ENCODE results near the gene S100A3.
A peak's percentile ranks its signal among the peaks of the same experiment; 100 is the strongest.
"Not testable (repeated sequence)": the region's sequence is repeated elsewhere in the genome, so short reads cannot be mapped to it uniquely, and the experiment has no call there.

S100A3 gene

GRCh38 chr1:153570874-153571273 is 21.8 kb upstream of the S100A3 start:
- 91 to 95% methylated on average over 5 of the region's 5 CpGs for WGBS, 2 experiments
- H3K27me3 ChIP-seq (ENCODE audit: control insufficient read depth, insufficient read depth, low read length, poor library complexity, severe bottlenecking), result no peaks in the 10 kb centered on the region
- no peak overlapping the region for H3K4me3 ChIP-seq (ENCODE audit: insufficient read depth, low read depth, low read length)

GRCh38 chr1:153569465-153569864 is 20.4 kb upstream of the S100A3 start:
- WGBS, 2 experiments, result 92 to 95% methylated on average over 8 of the region's 8 CpGs
- H3K27me3 ChIP-seq (ENCODE audit: control insufficient read depth, insufficient read depth, low read length, poor library complexity, severe bottlenecking), result no peaks in the 10 kb centered on the region
- no peaks in the 10 kb centered on the region for H3K36me3 ChIP-seq (ENCODE audit: control insufficient read depth, insufficient read depth, low read length)
- H3K27ac ChIP-seq (ENCODE audit: insufficient read depth, low read depth, low read length, poor library complexity, severe bottlenecking), result no peak overlapping the region
- H3K9me3 ChIP-seq (ENCODE audit: control insufficient read depth, low read length), result no peaks in the 10 kb centered on the region
- H3K4me3 ChIP-seq (ENCODE audit: insufficient read depth, low read depth, low read length), result no peak overlapping the region
- H3K4me1 ChIP-seq (ENCODE audit: control insufficient read depth, insufficient read depth, low read length), result peaks cover 18% of the 10 kb centered on the region

More at GRCh38 chr1:153570874-153571273, 21.8 kb upstream of the S100A3 start:
- H3K9me3 ChIP-seq (ENCODE audit: control insufficient read depth, low read length), result no peaks in the 10 kb centered on the region
- no peaks in the 10 kb centered on the region for H3K36me3 ChIP-seq (ENCODE audit: control insufficient read depth, insufficient read depth, low read length)
- no peak overlapping the region for H3K27ac ChIP-seq (ENCODE audit: insufficient read depth, low read depth, low read length, poor library complexity, severe bottlenecking)
- peaks cover 18% of the 10 kb centered on the region for H3K4me1 ChIP-seq (ENCODE audit: control insufficient read depth, insufficient read depth, low read length)

- no peak overlapping the region for H3K4me3 ChIP-seq (ENCODE audit: insufficient read depth, low read depth, low read length)
- H3K27ac ChIP-seq (ENCODE audit: insufficient read depth, low read depth, low read length, poor library complexity, severe bottlenecking), result no peak overlapping the region
Observed at GRCh38 chr1:153568367-153569099, 19.5 kb upstream of the S100A3 start.

GRCh38 chr1:153567621-153568366 is 18.7 kb upstream of the S100A3 start:
- WGBS, 2 experiments, result 71 to 72% methylated on average over 22 of the region's 22 CpGs
- H3K27ac ChIP-seq (ENCODE audit: insufficient read depth, low read depth, low read length, poor library complexity, severe bottlenecking), result no peak overlapping the region
- H3K4me1 ChIP-seq (ENCODE audit: control insufficient read depth, insufficient read depth, low read length), result peaks cover 18% of the 10 kb centered on the region
- H3K9me3 ChIP-seq (ENCODE audit: control insufficient read depth, low read length), result no peaks in the 10 kb centered on the region
- H3K36me3 ChIP-seq (ENCODE audit: control insufficient read depth, insufficient read depth, low read length), result no peaks in the 10 kb centered on the region
- H3K4me3 ChIP-seq (ENCODE audit: insufficient read depth, low read depth, low read length), result no peak overlapping the region
- no peaks in the 10 kb centered on the region for H3K27me3 ChIP-seq (ENCODE audit: control insufficient read depth, insufficient read depth, low read length, poor library complexity, severe bottlenecking)

More at GRCh38 chr1:153568367-153569099, 19.5 kb upstream of the S100A3 start:
- Histone ChIP-seq H3K27me3 (ENCODE audit: control insufficient read depth, insufficient read depth, low read length, poor library complexity, severe bottlenecking) (no peaks in the 10 kb centered on the region), H3K9me3 (ENCODE audit: control insufficient read depth, low read length) (no peaks in the 10 kb centered on the region), H3K36me3 (ENCODE audit: control insufficient read depth, insufficient read depth, low read length) (no peaks in the 10 kb centered on the region), H3K4me1 (ENCODE audit: control insufficient read depth, insufficient read depth, low read length) (peaks cover 18% of the 10 kb centered on the region)
- 28 to 30% methylated on average over 25 of the region's 25 CpGs for WGBS, 2 experiments

GRCh38 chr1:153566414-153567371 is 17.6 kb upstream of the S100A3 start:
- Histone ChIP-seq H3K36me3 (ENCODE audit: control insufficient read depth, insufficient read depth, low read length) (no peaks in the 10 kb centered on the region), H3K4me1 (ENCODE audit: control insufficient read depth, insufficient read depth, low read length) (peaks cover 18% of the 10 kb centered on the region), H3K4me3 (ENCODE audit: insufficient read depth, low read depth, low read length) (no peak overlapping the region), H3K27me3 (ENCODE audit: control insufficient read depth, insufficient read depth, low read length, poor library complexity, severe bottlenecking) (no peaks in the 10 kb centered on the region), H3K9me3 (ENCODE audit: control insufficient read depth, low read length) (no peaks in the 10 kb centered on the region), H3K27ac (ENCODE audit: insufficient read depth, low read depth, low read length, poor library complexity, severe bottlenecking) (peak overlapping the region; percentile 37)
- WGBS, 2 experiments, result 52 to 57% methylated on average over 16 of the region's 16 CpGs

GRCh38 chr1:153565529-153566374 is 16.7 kb upstream of the S100A3 start, which contains the start of gene S100A2:
Gene S100A2, minus strand, starts transcription at chr1:153565844. Its CDS starts 1,967 bp downstream, at chr1:153563877.
- Histone ChIP-seq H3K27ac (ENCODE audit: insufficient read depth, low read depth, low read length, poor library complexity, severe bottlenecking) (no peak within 1 kb of the TSS), H3K4me1 (ENCODE audit: control insufficient read depth, insufficient read depth, low read length) (peaks cover 18% of the 10 kb centered on the region), H3K36me3 (ENCODE audit: control insufficient read depth, insufficient read depth, low read length) (no peaks in the 10 kb centered on the region), H3K9me3 (ENCODE audit: control insufficient read depth, low read length) (no peaks in the 10 kb centered on the region), H3K27me3 (ENCODE audit: control insufficient read depth, insufficient read depth, low read length, poor library complexity, severe bottlenecking) (no peaks in the 10 kb centered on the region), H3K4me3 (ENCODE audit: insufficient read depth, low read depth, low read length) (no peak within 1 kb of the TSS)
- 84 to 85% methylated on average over 7 to 8 of the region's 8 CpGs for WGBS, 2 experiments

GRCh38 chr1:153563991-153564390 is 14.9 kb upstream of the S100A3 start:
- no peak overlapping the region for H3K27ac ChIP-seq (ENCODE audit: insufficient read depth, low read depth, low read length, poor library complexity, severe bottlenecking)
- H3K4me3 ChIP-seq (ENCODE audit: insufficient read depth, low read depth, low read length), result no peak overlapping the region
- no peaks in the 10 kb centered on the region for H3K36me3 ChIP-seq (ENCODE audit: control insufficient read depth, insufficient read depth, low read length)
- H3K27me3 ChIP-seq (ENCODE audit: control insufficient read depth, insufficient read depth, low read length, poor library complexity, severe bottlenecking), result no peaks in the 10 kb centered on the region
- peaks cover 18% of the 10 kb centered on the region for H3K4me1 ChIP-seq (ENCODE audit: control insufficient read depth, insufficient read depth, low read length)
- no peaks in the 10 kb centered on the region for H3K9me3 ChIP-seq (ENCODE audit: control insufficient read depth, low read length)
- WGBS, 2 experiments, result 91 to 92% methylated on average over 7 of the region's 7 CpGs

GRCh38 chr1:153563483-153563901 is 14.4 kb upstream of the S100A3 start:
- 83 to 86% methylated on average over 6 of the region's 6 CpGs for WGBS, 2 experiments
- H3K4me3 ChIP-seq (ENCODE audit: insufficient read depth, low read depth, low read length), result no peak overlapping the region
- no peaks in the 10 kb centered on the region for H3K27me3 ChIP-seq (ENCODE audit: control insufficient read depth, insufficient read depth, low read length, poor library complexity, severe bottlenecking)
- H3K27ac ChIP-seq (ENCODE audit: insufficient read depth, low read depth, low read length, poor library complexity, severe bottlenecking), result no peak overlapping the region
- H3K4me1 ChIP-seq (ENCODE audit: control insufficient read depth, insufficient read depth, low read length), result peaks cover 18% of the 10 kb centered on the region
- H3K36me3 ChIP-seq (ENCODE audit: control insufficient read depth, insufficient read depth, low read length), result no peaks in the 10 kb centered on the region
- no peaks in the 10 kb centered on the region for H3K9me3 ChIP-seq (ENCODE audit: control insufficient read depth, low read length)

- H3K9me3 ChIP-seq (ENCODE audit: control insufficient read depth, low read length); H3K27ac ChIP-seq (ENCODE audit: insufficient read depth, low read depth, low read length, poor library complexity, severe bottlenecking); H3K4me1 ChIP-seq (ENCODE audit: control insufficient read depth, insufficient read depth, low read length); H3K27me3 ChIP-seq (ENCODE audit: control insufficient read depth, insufficient read depth, low read length, poor library complexity, severe bottlenecking); H3K36me3 ChIP-seq (ENCODE audit: control insufficient read depth, insufficient read depth, low read length); H3K4me3 ChIP-seq (ENCODE audit: insufficient read depth, low read depth, low read length): not testable (repeated sequence)
- WGBS, 2 experiments, result 96 to 97% methylated on average over 3 of the region's 3 CpGs
Observed at GRCh38 chr1:153562021-153562420, 13.0 kb upstream of the S100A3 start.
